A549 (cell line): ENCODE measurements around the gene MARS1. TPM values are rescaled to one million over a fixed set of nuclear protein-coding genes. Genes with fewer than 3 reads are reported as not detected.
A peak's percentile ranks its signal among the peaks of the same experiment; 100 is the strongest.

Source experiments
- ATAC-seq, 2 experiments: fragments of 200-7000 bp in 1 of 2; fragments of >200 bp in 1 of 2; cut with Nextera tagmentation in 1 of 2; cut with Tn5 transposase in 1 of 2; 3 replicates each; pipeline versions ENCODE4 v1.8.0 to v1.9.1; 2018 to 2020; ENCODE audit warnings: mild to moderate bottlenecking in 1 of 2, moderate library complexity in 1 of 2
- CTCF ChIA-PET: fragments of 300-600 bp; sonication (Branson Sonifier 250); formaldehyde crosslinking; extraction: SDS; loops from one replicate; lab custom pipeline; 2021; ENCODE audit warnings: antibody characterized with exemption, inconsistent platforms; lab: Yijun Ruan, JAX
- POLR2A ChIA-PET: fragments of 350-600 bp; formaldehyde crosslinking; extraction: SDS; loops from one replicate; lab custom pipeline; 2021; ENCODE audit warnings: antibody characterized with exemption, inconsistent platforms; lab: Yijun Ruan, JAX
- DNase-seq, 2 experiments: peaks; one replicate each; pipeline versions ENCODE4 v3.0.0 to v3.0.0-alpha.2; 2011 to 2016; ENCODE audit warnings: low read depth in 1 of 2, low spot score in 1 of 2
- FAIRE-seq: peaks from 2 replicates; lab custom pipeline; 2011; peaks lifted over from hg19 to GRCh38; lab: Jason Lieb, UNC
- H3K27ac ChIP-seq, 2 experiments: fragments of >200 bp; sonication (Bioruptor Twin); formaldehyde crosslinking; 3 replicates each; pipeline ENCODE4 v1.5.1; 2016 to 2017
- H3K4me1 ChIP-seq: fragments of >200 bp; sonication (Bioruptor Twin); formaldehyde crosslinking; 3 replicates; pipeline ENCODE4 v1.6.1; 2016
- H3K4me2 ChIP-seq: fragments of >200 bp; sonication (Bioruptor Twin); formaldehyde crosslinking; 3 replicates; pipeline ENCODE4 v1.6.1; 2016
- H3K4me3 ChIP-seq: fragments of >200 bp; sonication (Bioruptor Twin); formaldehyde crosslinking; 3 replicates; pipeline ENCODE4 v1.5.1; 2016
- H3K9me3 ChIP-seq: fragments of >200 bp; sonication (Bioruptor Twin); formaldehyde crosslinking; 3 replicates; pipeline ENCODE4 v1.6.1; 2016
- CBX8 ChIP-seq: fragments of 200-600 bp; sonication (generic); IDR thresholded peaks from 2 replicates; pipeline ENCODE4 v1.6.1; 2016
- CEBPB ChIP-seq, 2 experiments: fragments of >200 bp in 1 of 2; sonication (Bioruptor Twin) in 1 of 2; formaldehyde crosslinking in 1 of 2; IDR thresholded peaks; 2 replicates each; pipeline ENCODE4 v1.6.1; 2012 to 2016
- CHD2 ChIP-seq: fragments of 150-350 bp; IDR thresholded peaks from 2 replicates; pipeline ENCODE4 v1.6.1; 2014; ENCODE audit warnings: low read length; ENCODE audit not compliant: partially characterized antibody
- EHMT2 ChIP-seq: fragments of 200-600 bp; sonication (generic); IDR thresholded peaks from 2 replicates; pipeline ENCODE4 v1.6.1; 2016; ENCODE audit warnings: antibody characterized with exemption, low read depth, mild to moderate bottlenecking, moderate library complexity
- ESRRA ChIP-seq: fragments of 150-350 bp; IDR thresholded peaks from 2 replicates; pipeline ENCODE4 v1.6.1; 2014; ENCODE audit warnings: mild to moderate bottlenecking, low read length, borderline replicate concordance
- FOSL2 ChIP-seq, 2 experiments: fragments of 450-650 bp in 1 of 2; fragments of >200 bp in 1 of 2; sonication (Bioruptor Twin) in 1 of 2; formaldehyde crosslinking; IDR thresholded peaks; 2 replicates each; pipeline versions ENCODE4 v1.5.0 to v1.6.1; 2016 to 2020; ENCODE audit warnings: mild to moderate bottlenecking in 1 of 2, moderate library complexity in 1 of 2
- GATA3 ChIP-seq: IDR thresholded peaks from 2 replicates; pipeline ENCODE4 v1.6.1; 2012; ENCODE audit warnings: borderline replicate concordance
- HDAC2 ChIP-seq: fragments of 200-600 bp; sonication (generic); IDR thresholded peaks from 2 replicates; pipeline ENCODE4 v1.6.1; 2016
- HOXA7 ChIP-seq: fragments of 250-450 bp; sonication (Bioruptor Pico); IDR thresholded peaks from 2 replicates; pipeline ENCODE4 v1.5.0; 2020; ENCODE audit warnings: mild to moderate bottlenecking, moderate library complexity
- HOXB13 ChIP-seq: fragments of 250-450 bp; sonication (Bioruptor Pico); IDR thresholded peaks from 2 replicates; pipeline ENCODE4 v1.5.0; 2020; ENCODE audit warnings: low read depth, mild to moderate bottlenecking, moderate library complexity
- KDM1A ChIP-seq: fragments of 200-600 bp; sonication (generic); IDR thresholded peaks from 2 replicates; pipeline ENCODE4 v1.6.1; 2016; ENCODE audit warnings: low read depth, mild to moderate bottlenecking
- MAZ ChIP-seq: fragments of 150-350 bp; IDR thresholded peaks from 2 replicates; pipeline ENCODE4 v1.6.1; 2014; ENCODE audit warnings: antibody characterized with exemption, low read depth, low read length, borderline replicate concordance
- PHF8 ChIP-seq: fragments of 200-600 bp; sonication (generic); IDR thresholded peaks from 2 replicates; pipeline ENCODE4 v1.6.1; 2016; ENCODE audit warnings: low read depth, mild to moderate bottlenecking, antibody characterized with exemption, moderate library complexity, borderline replicate concordance
- RAD21 ChIP-seq, 2 experiments: fragments of >200 bp in 1 of 2; sonication (Bioruptor Twin) in 1 of 2; formaldehyde crosslinking in 1 of 2; IDR thresholded peaks in 1 of 2; conservative IDR thresholded peaks in 1 of 2; 2 replicates in 1 of 2; 3 replicates in 1 of 2; pipeline ENCODE4 v1.6.1; 2012 to 2018; ENCODE audit warnings: inconsistent platforms in 1 of 2
- RNF2 ChIP-seq: fragments of 200-600 bp; sonication (generic); IDR thresholded peaks from 2 replicates; pipeline ENCODE4 v1.6.1; 2016; ENCODE audit warnings: low read depth, mild to moderate bottlenecking, antibody characterized with exemption, moderate library complexity, borderline replicate concordance
- ZFP36 ChIP-seq: fragments of 450-650 bp; IDR thresholded peaks from 2 replicates; pipeline ENCODE4 v1.6.1; 2014; ENCODE audit warnings: borderline replicate concordance; ENCODE audit not compliant: partially characterized antibody
- ZNF302 ChIP-seq: fragments of 250-450 bp; sonication (Bioruptor Pico); IDR thresholded peaks from 2 replicates; pipeline ENCODE4 v1.9.0; 2021; ENCODE audit warnings: inconsistent platforms, mild to moderate bottlenecking, moderate library complexity
- ZSCAN20 ChIP-seq: fragments of 250-450 bp; sonication (Bioruptor Pico); IDR thresholded peaks from 2 replicates; pipeline ENCODE4 v1.8.0; 2022; ENCODE audit warnings: mild to moderate bottlenecking, moderate library complexity
- WGBS: methylation state at CpG from one replicate; pipeline ENCODE4 v1.1.6; 2017; ENCODE audit errors: missing lambda C conversion rate; 5-methylcytosine and 5-hydroxymethylcytosine counted together
- polyA plus RNA-seq, 4 experiments: library from polyadenylated mRNA; depleted of rRNA in 3 of 4; stranded (reverse); fragments of >200 nt; fragmentation: RNase III in 1 of 4; extraction: RNeasy Plus Mini Kit Qiagen cat#74134 plus additional on column Dnase treatment in 1 of 4; gene quantifications; 2 replicates in 3 of 4; 3 replicates in 1 of 4; pipeline ENCODE4 v1.2.3, GENCODE V29; 2011 to 2017
- TF ChIP-seq, protein P1 (sequence below): fragments of >200 bp; sonication (Bioruptor Twin); formaldehyde crosslinking; IDR thresholded peaks from 3 replicates; pipeline ENCODE4 v1.5.1; 2016
- TF ChIP-seq, protein P2 (sequence below): fragments of 150-350 bp; IDR thresholded peaks from 2 replicates; pipeline ENCODE4 v1.6.1; 2014; ENCODE audit warnings: low read depth, mild to moderate bottlenecking, low read length
- TF ChIP-seq, protein P3 (sequence below): fragments of 200-600 bp; sonication (generic); IDR thresholded peaks from 2 replicates; pipeline ENCODE4 v1.6.1; 2016; ENCODE audit warnings: antibody characterized with exemption, mild to moderate bottlenecking, moderate library complexity
- TF ChIP-seq, protein P4 (sequence below): IDR thresholded peaks from 2 replicates; pipeline ENCODE4 v1.6.1; 2012
- TF ChIP-seq, protein P5 (sequence below): IDR thresholded peaks from 2 replicates; pipeline ENCODE4 v1.6.1; 2012

The MARS1 gene
- polyA plus RNA-seq, 2 of the 4 experiments (the other 2 are of a cell fraction): 227 to 372 TPM

DNA sequence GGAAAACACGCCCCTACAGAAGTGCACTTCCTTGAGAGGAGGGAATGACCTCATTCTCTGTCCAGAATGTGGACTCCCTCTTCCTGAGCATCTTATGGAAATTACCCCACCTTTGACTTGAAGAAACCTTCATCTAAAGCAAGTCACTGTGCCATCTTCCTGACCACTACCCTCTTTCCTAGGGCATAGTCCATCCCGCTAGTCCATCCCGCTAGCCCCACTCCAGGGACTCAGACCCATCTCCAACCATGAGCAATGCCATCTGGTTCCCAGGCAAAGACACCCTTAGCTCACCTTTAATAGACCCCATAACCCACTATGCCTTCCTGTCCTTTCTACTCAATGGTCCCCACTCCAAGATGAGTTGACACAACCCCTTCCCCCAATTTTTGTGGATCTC, 37.8 kb upstream of the MARS1 start:
- FAIRE-seq (no peak), ATAC-seq (no peak), DNase-seq (no peak)
- Histone ChIP-seq H3K4me2 (no peak overlapping the region), H3K4me1 (peaks cover 39% of the 10 kb centered on the region), H3K9me3 (no peaks in the 10 kb centered on the region), H3K4me3 (no peak overlapping the region), H3K27ac (peak overlapping the region in 1 of 2 experiments; percentile 99; a peak in 1 of 6 replicates)
- WGBS: 58% methylated on average over 3 of the region's 3 CpGs
- ChIA-PET POLR2A (no interaction called here), CTCF (interaction anchor here (0.6 to 13.4 kb wide), 9 partner anchors 12 to 236 kb away, joined by 3 to 459 read pairs (median 21); partner anchors contain the start of gene GLI1)
- no peak for TF ChIP-seq GATA3
- no peak for TF ChIP-seq RNF2
- TF ChIP-seq PHF8: no peak
- TF ChIP-seq, protein P1, sequence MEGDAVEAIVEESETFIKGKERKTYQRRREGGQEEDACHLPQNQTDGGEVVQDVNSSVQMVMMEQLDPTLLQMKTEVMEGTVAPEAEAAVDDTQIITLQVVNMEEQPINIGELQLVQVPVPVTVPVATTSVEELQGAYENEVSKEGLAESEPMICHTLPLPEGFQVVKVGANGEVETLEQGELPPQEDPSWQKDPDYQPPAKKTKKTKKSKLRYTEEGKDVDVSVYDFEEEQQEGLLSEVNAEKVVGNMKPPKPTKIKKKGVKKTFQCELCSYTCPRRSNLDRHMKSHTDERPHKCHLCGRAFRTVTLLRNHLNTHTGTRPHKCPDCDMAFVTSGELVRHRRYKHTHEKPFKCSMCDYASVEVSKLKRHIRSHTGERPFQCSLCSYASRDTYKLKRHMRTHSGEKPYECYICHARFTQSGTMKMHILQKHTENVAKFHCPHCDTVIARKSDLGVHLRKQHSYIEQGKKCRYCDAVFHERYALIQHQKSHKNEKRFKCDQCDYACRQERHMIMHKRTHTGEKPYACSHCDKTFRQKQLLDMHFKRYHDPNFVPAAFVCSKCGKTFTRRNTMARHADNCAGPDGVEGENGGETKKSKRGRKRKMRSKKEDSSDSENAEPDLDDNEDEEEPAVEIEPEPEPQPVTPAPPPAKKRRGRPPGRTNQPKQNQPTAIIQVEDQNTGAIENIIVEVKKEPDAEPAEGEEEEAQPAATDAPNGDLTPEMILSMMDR: no peak
- TF ChIP-seq KDM1A: no peak
- TF ChIP-seq RAD21 (conservative IDR thresholded peaks at IDR 0.05 in 1 of 2, IDR thresholded peaks at IDR 0.05 in 1 of 2): no peak
- no peak for TF ChIP-seq HOXA7
- TF ChIP-seq EHMT2: no peak
- no peak for TF ChIP-seq HDAC2
- no peak for TF ChIP-seq CHD2
- no peak for TF ChIP-seq HOXB13 (CRISPR knock-in tag)
- TF ChIP-seq FOSL2 (IDR thresholded peaks at IDR 0.05): no peak
- TF ChIP-seq FOSL2 (CRISPR knock-in tag; IDR thresholded peaks at IDR 0.05): no peak
- TF ChIP-seq, protein P2, sequence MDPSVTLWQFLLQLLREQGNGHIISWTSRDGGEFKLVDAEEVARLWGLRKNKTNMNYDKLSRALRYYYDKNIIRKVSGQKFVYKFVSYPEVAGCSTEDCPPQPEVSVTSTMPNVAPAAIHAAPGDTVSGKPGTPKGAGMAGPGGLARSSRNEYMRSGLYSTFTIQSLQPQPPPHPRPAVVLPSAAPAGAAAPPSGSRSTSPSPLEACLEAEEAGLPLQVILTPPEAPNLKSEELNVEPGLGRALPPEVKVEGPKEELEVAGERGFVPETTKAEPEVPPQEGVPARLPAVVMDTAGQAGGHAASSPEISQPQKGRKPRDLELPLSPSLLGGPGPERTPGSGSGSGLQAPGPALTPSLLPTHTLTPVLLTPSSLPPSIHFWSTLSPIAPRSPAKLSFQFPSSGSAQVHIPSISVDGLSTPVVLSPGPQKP: no peak
- TF ChIP-seq, protein P3, sequence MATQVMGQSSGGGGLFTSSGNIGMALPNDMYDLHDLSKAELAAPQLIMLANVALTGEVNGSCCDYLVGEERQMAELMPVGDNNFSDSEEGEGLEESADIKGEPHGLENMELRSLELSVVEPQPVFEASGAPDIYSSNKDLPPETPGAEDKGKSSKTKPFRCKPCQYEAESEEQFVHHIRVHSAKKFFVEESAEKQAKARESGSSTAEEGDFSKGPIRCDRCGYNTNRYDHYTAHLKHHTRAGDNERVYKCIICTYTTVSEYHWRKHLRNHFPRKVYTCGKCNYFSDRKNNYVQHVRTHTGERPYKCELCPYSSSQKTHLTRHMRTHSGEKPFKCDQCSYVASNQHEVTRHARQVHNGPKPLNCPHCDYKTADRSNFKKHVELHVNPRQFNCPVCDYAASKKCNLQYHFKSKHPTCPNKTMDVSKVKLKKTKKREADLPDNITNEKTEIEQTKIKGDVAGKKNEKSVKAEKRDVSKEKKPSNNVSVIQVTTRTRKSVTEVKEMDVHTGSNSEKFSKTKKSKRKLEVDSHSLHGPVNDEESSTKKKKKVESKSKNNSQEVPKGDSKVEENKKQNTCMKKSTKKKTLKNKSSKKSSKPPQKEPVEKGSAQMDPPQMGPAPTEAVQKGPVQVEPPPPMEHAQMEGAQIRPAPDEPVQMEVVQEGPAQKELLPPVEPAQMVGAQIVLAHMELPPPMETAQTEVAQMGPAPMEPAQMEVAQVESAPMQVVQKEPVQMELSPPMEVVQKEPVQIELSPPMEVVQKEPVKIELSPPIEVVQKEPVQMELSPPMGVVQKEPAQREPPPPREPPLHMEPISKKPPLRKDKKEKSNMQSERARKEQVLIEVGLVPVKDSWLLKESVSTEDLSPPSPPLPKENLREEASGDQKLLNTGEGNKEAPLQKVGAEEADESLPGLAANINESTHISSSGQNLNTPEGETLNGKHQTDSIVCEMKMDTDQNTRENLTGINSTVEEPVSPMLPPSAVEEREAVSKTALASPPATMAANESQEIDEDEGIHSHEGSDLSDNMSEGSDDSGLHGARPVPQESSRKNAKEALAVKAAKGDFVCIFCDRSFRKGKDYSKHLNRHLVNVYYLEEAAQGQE: no peak
- no peak for TF ChIP-seq CBX8
- no peak for TF ChIP-seq ESRRA
- no peak for TF ChIP-seq MAZ

DNA sequence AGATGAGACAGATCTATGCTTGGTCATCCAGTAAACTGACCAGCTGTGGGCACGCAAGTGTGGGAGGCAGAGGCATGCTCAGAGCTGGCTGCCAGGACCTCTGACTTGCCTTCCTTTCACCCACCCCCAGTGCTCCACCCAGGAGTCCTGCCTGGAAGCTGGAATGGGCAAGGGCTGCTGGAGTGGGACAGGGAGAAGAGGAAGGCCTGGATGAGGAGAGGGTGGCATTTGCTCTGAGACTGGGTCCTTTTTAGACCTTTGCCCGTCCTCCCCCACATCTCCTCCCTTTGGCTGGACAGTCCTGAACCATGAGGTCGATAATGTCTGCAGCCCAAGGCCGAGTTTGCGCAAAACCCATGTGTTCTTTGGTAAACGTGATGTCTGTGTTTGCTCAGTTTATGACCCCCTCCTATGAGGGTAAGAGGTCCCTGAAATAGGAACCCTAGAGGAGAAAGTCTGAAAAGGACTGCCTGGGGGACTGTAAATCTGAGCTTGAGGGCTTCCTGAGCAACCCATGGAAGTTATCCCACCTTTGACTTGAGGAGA, 36.6 kb upstream of the MARS1 start:
- ChIA-PET CTCF (interaction anchor here (0.7 to 13.4 kb wide), 19 partner anchors 8 to 237 kb away, joined by 3 to 459 read pairs (median 32); partner anchors contain the start of genes GLI1, INHBC, NXPH4 and STAC3), POLR2A (interaction anchor here (1.2 kb wide), 1 partner anchor 21 kb away, joined by 4 read pairs; no protein-coding TSS in a partner anchor)
- no peaks in the 10 kb centered on the region for H3K9me3 ChIP-seq
- FAIRE-seq: no peak
- WGBS: 69% methylated on average over 6 of the region's 6 CpGs
- no peak for ATAC-seq
- H3K4me1 ChIP-seq: peaks cover 51% of the 10 kb centered on the region
- DNase-seq: peak in 1 of 2 experiments; percentile 35
- TF ChIP-seq, protein P4, sequence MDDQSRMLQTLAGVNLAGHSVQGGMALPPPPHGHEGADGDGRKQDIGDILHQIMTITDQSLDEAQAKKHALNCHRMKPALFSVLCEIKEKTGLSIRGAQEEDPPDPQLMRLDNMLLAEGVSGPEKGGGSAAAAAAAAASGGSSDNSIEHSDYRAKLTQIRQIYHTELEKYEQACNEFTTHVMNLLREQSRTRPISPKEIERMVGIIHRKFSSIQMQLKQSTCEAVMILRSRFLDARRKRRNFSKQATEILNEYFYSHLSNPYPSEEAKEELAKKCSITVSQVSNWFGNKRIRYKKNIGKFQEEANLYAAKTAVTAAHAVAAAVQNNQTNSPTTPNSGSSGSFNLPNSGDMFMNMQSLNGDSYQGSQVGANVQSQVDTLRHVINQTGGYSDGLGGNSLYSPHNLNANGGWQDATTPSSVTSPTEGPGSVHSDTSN: no peak
- TF ChIP-seq ZFP36 (no peak), KDM1A (no peak), PHF8 (no peak), CEBPB (IDR thresholded peaks at IDR 0.05) (no peak), ZSCAN20 (CRISPR knock-in tag) (no peak), HOXA7 (no peak), ZNF302 (CRISPR knock-in tag) (no peak)
- TF ChIP-seq, protein P5, sequence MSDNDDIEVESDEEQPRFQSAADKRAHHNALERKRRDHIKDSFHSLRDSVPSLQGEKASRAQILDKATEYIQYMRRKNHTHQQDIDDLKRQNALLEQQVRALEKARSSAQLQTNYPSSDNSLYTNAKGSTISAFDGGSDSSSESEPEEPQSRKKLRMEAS: no peak
- no peak overlapping the region for H3K4me3 ChIP-seq
- peak overlapping the region; percentile 55 for H3K4me2 ChIP-seq
- peak overlapping the region; percentile 57 to 99; a peak in 5 of 6 replicates for H3K27ac ChIP-seq
